Endothelial cell (in vitro differentiated cells): ENCODE results near the gene RAC2. TPM values are rescaled to one million over a fixed set of nuclear protein-coding genes. Genes with fewer than 3 reads are reported as not detected.
A peak's percentile ranks its signal among the peaks of the same experiment; 100 is the strongest.

Experiments used
- DNase-seq: peaks from one replicate; pipeline ENCODE4 v3.0.0; 2021; ENCODE audit warnings: low spot score
- H3K27ac Mint-ChIP-seq: one replicate; pipeline ENCODE4 v1.8.0; 2021; ENCODE audit warnings: mixed read lengths, inconsistent platforms; ENCODE audit not compliant: unreplicated experiment
- H3K27me3 Mint-ChIP-seq: one replicate; pipeline ENCODE4 v1.8.0; 2021; ENCODE audit warnings: mild to moderate bottlenecking, moderate library complexity, mixed read lengths, inconsistent platforms; ENCODE audit not compliant: unreplicated experiment
- H3K36me3 Mint-ChIP-seq: one replicate; pipeline ENCODE4 v1.8.0; 2021; ENCODE audit warnings: mild to moderate bottlenecking, low read depth, mixed read lengths, inconsistent platforms; ENCODE audit not compliant: unreplicated experiment
- H3K4me1 Mint-ChIP-seq: one replicate; pipeline ENCODE4 v1.8.0; 2021; ENCODE audit warnings: mild to moderate bottlenecking, mixed read lengths, inconsistent platforms; ENCODE audit not compliant: unreplicated experiment
- H3K4me3 Mint-ChIP-seq: one replicate; pipeline ENCODE4 v1.8.0; 2021; ENCODE audit warnings: mild to moderate bottlenecking, mixed read lengths, inconsistent platforms; ENCODE audit not compliant: unreplicated experiment
- H3K9me3 Mint-ChIP-seq: one replicate; pipeline ENCODE4 v1.8.0; 2021; ENCODE audit warnings: mixed read lengths, inconsistent platforms; ENCODE audit not compliant: unreplicated experiment
- total RNA-seq: library from RNA; stranded (reverse); fragmentation: NEBNext Ultra II Directional; extraction: Animal tissue kit (Norgen Biotek cat#: 25700); gene quantifications from one replicate; pipeline ENCODE4 v1.2.1, GENCODE V29; 2021; ENCODE audit not compliant: unreplicated experiment
- TF ChIP-seq, protein P1 (sequence below): fragments of 200-600 bp; sonication (generic); IDR thresholded peaks from one replicate; pipeline ENCODE4 v1.5.0; 2021; ENCODE audit warnings: antibody characterized with exemption; ENCODE audit not compliant: unreplicated experiment

RAC2 gene
- total RNA-seq, 1 donor from 2014 or later, result 16.6 TPM

DNA sequence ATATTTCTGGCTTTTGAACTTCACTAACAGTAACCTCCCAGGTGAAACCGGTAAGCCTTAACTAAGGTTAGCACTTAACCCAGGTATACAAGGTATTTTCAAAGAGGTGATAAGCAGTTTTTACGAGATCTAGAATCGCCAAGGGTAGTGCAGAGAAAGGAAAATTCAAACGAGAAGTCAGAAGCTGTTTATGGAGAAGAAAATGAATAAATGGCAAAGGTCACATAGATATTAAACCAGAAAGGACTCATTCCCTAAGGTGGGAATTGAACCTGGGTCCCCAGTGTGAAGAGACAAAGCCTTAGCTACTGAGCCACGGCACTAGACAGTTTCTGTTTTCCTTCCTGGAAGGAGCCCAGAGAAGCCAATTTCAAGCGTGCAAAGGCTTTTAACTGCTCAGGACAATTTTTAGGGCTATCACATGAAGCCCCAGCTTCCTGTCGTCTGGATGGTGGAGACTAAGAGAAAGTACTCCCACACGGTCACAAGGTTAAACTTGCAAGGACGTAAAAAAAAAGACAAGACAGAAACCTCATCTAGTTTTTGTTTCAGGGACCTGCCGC is 50.4 kb downstream of the RAC2 start:
- Mint-ChIP-seq H3K4me1 (peaks cover 13% of the 10 kb centered on the region), H3K4me3 (no peak overlapping the region), H3K27ac (no peak overlapping the region), H3K9me3 (no peaks in the 10 kb centered on the region), H3K36me3 (peaks cover 8% of the 10 kb centered on the region), H3K27me3 (peaks cover 1% of the 10 kb centered on the region)
- TF ChIP-seq, protein P1, sequence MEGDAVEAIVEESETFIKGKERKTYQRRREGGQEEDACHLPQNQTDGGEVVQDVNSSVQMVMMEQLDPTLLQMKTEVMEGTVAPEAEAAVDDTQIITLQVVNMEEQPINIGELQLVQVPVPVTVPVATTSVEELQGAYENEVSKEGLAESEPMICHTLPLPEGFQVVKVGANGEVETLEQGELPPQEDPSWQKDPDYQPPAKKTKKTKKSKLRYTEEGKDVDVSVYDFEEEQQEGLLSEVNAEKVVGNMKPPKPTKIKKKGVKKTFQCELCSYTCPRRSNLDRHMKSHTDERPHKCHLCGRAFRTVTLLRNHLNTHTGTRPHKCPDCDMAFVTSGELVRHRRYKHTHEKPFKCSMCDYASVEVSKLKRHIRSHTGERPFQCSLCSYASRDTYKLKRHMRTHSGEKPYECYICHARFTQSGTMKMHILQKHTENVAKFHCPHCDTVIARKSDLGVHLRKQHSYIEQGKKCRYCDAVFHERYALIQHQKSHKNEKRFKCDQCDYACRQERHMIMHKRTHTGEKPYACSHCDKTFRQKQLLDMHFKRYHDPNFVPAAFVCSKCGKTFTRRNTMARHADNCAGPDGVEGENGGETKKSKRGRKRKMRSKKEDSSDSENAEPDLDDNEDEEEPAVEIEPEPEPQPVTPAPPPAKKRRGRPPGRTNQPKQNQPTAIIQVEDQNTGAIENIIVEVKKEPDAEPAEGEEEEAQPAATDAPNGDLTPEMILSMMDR, result no peak
- no peak for DNase-seq

DNA sequence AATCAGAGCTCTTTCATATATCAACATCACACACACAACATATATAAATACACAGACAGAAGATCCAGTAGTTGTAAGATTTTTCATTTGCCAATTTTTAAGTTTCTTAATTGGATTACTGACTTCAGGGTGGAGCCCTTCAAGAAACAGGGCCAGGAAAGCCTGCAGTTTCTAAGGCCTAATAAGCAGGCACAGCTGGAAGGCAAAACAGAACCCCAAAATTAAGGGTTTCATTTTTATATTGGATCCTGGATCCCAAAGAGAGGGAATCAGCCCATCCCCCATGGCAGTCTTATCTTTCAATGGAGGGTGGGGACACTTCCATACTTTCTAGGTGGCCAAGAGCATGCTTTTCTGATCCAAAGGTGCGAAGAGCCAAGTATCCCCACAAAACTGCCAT is 51.3 kb downstream of the RAC2 start:
- TF ChIP-seq, protein P1, result no peak

DNA sequence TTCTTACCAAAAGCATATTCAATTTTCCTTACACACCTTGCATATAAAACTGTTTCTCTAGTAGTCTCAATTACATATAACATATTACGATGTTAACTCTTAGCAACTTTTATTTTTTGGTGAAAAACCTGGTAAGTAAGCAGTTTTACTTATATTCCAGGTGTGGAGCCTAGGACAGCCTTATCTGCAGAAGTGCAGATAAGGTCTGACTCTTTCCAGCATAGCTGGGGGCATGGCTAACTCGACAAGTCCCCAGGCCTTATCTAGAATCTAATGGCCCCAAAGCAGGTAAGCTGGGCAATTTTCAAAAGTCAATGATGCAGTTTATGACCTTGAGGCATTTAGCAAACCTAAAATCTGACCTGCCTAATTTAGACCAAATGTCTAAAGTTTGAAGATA is 51.9 kb downstream of the RAC2 start:
- no peaks in the 10 kb centered on the region for H3K9me3 Mint-ChIP-seq
- TF ChIP-seq, protein P1, result no peak
- no peak overlapping the region for H3K4me3 Mint-ChIP-seq
- DNase-seq, result no peak
- H3K27me3 Mint-ChIP-seq, result peaks cover 2% of the 10 kb centered on the region
- H3K4me1 Mint-ChIP-seq, result peaks cover 21% of the 10 kb centered on the region
- no peak overlapping the region for H3K27ac Mint-ChIP-seq
- peaks cover 8% of the 10 kb centered on the region for H3K36me3 Mint-ChIP-seq

More for the DNA sequence above, 51.3 kb downstream of the RAC2 start:
- H3K27ac Mint-ChIP-seq, result no peak overlapping the region
- H3K4me1 Mint-ChIP-seq, result peaks cover 16% of the 10 kb centered on the region
- no peak for DNase-seq
- no peak overlapping the region for H3K4me3 Mint-ChIP-seq
- H3K27me3 Mint-ChIP-seq, result peaks cover 2% of the 10 kb centered on the region
- peaks cover 8% of the 10 kb centered on the region for H3K36me3 Mint-ChIP-seq
- H3K9me3 Mint-ChIP-seq, result no peaks in the 10 kb centered on the region

DNA sequence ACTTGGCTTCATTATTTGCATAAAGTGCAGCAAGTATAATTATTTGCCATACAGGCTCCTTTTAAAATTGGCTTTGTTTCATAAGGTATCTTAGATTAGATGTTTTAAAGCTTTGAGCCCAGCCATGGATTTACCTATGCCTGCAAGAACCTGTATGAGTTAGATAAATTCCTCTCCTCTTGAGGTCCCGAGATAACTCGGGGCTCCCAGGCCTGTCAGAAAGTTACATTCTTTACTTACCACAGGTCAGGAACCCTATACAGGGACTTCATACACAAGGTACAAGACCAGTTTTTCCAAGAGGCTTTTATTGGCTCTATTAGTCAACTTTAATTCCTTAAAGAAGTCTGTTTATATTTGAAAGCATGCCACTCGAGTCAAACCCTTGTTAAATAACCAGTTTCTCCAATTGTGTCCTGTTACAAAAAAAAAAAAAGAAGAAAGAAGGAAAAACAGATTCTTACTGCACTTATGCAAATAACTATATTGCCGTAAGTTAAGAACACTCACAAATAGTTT is 53.7 kb downstream of the RAC2 start:
- H3K27me3 Mint-ChIP-seq, result peaks cover 2% of the 10 kb centered on the region
- TF ChIP-seq, protein P1, result no peak
- peaks cover 8% of the 10 kb centered on the region for H3K36me3 Mint-ChIP-seq
- no peak overlapping the region for H3K27ac Mint-ChIP-seq
- no peak for DNase-seq
- H3K4me1 Mint-ChIP-seq, result peaks cover 32% of the 10 kb centered on the region
- no peaks in the 10 kb centered on the region for H3K9me3 Mint-ChIP-seq
- H3K4me3 Mint-ChIP-seq, result no peak overlapping the region

DNA sequence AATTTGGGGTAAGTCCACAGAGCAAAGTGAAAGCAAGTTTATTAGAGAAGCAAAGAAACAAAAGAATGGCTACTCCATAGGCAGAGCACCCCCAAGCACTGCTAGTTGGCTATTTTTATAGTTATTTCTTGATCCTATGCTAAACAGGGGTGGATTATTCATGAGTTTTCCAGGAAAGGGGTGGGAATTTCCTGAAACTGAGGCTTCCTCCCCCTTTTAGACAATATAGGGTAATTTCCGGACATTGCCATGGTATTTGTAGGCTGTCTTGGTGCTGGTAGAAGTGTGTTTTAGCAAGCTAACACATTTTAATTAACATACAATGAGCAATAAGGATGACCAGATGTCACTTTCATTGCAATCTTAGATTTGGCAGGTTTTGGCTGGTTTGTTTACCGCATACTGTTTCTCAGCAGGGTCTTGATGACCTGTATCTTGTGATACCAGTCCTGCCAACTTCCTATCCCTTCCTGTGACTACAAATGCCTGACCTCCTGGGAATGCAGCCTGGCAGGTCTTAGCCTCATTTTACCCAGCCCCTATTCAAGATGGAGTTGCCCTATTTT is 55.1 kb downstream of the RAC2 start:
- Mint-ChIP-seq H3K4me3 (peak overlapping the region; percentile 9), H3K9me3 (no peaks in the 10 kb centered on the region), H3K4me1 (peaks cover 36% of the 10 kb centered on the region), H3K36me3 (peaks cover 3% of the 10 kb centered on the region), H3K27me3 (peaks cover 2% of the 10 kb centered on the region), H3K27ac (peak overlapping the region; percentile 48)
- TF ChIP-seq, protein P1, result no peak
- no peak for DNase-seq
